Hematopoietic multipotent progenitor cell treated with erythropoietin and hydrocortisone succinate and interleukin-3 and kit ligand, for 17 days (in vitro differentiated cells): ENCODE results near the gene SLC17A7.

ENCODE experiments used
- DNase-seq: peaks from one replicate; pipeline ENCODE4 v3.0.0-alpha.2; 2015; ENCODE audit warnings: low spot score

Gene SLC17A7

DNA sequence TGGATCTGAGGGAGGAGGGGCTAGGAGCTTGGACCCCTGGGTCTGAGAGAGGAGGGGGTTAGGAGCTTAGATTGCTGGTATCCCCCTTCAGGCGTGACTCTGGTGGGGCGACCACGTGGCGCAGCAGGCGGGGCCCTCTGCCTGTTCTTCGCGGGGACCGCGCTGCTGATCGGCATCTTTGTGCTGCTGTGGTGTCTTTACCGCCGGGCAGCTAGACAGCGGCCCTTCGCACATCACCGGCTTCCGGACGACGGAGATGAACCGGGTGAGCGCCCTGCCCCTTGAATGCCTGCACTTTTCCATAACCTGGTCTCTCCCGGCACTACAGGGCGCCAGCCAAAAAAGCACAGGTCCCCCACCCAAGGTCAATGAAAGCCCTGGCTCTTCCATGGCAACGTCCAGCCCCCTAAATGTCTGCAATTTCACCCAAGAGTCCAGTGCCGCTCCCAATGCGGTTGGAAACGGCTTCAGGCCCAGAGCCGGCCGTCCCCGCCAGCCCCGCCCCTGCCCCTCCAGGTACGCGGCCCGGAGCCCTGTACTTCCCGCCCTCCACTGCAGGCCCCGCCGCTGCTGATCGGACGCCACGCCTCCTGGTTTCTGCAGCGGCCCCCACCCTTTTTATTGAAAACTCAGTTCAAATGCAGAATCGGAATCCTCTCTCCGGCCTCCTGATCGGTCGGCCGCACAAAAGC lies 13.3 kb downstream of the SLC17A7 start:
- DNase-seq: no peak

DNA sequence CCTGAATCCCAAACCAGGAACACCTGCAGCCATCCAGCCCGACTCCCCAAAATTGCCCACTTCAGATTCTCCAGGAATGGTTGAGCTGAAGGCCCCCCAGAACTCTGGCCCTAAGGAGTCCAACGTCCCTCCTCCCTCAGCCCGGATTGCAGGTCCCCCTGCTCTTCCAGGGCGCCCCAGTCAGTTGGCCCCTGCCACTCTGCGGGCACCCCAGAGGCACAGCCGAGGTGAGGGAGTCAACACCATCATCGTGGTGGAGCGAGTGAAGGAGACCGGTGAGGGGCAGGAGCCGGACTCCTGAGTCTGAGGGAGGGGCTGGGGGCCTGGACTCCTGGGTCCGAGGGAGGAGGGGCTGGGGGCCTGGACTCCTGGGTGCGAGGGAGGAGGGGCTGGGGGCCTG lies 14.0 kb downstream of the SLC17A7 start:
- DNase-seq: no peak

DNA sequence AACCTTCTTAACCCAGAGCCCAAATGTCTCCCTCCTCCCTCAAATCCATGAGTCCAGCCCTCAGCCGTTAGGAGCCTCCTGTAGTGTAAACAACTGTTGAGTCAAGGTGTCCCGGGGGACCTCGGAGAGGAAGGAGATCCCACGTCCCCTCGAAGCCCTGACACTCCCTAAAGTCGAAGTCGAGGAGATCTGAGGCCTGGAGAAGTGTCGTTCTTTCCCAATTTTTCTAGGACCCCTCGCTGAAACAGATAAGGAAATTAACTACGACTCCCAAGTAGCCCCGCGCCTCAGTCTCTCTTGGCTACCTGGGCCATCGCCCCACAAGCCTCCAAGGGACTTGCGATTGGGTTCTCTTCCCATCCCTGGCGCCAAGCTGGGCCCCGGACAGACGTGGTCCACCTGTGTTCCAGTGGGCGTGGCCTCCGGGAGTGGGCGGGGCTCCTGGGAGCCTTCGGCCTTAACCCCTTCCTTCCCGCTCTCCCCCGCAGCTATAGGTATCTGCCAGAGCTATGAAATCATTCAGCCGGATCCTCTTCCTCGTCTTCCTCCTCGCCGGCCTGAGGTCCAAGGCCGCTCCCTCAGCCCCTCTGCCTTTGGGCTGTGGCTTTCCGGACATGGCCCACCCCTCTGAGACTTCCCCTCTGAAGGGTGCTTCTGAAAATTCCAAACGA lies 15.3 kb downstream of the SLC17A7 start:
- no peak for DNase-seq

DNA sequence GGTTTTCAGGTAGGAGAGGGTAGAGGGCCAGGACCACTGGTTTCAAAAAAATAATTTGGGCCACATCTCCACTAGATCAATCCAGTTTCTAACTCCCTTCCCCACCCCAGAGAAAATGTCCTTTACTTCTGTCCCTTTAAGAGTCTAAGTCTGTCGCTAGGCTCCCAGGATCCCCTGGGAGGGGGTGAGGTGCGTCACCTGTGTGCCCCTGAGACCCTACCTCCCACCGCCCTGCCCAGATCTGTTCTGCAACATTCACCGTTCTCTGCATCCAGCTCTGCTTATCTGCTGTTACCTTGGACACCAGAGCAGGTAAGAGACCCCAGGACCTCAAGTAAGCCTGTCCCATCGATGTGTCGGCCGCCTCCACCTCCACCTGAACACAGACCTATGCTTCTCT lies 16.1 kb downstream of the SLC17A7 start, which contains the start of gene GFY:
GFY (plus strand) TSS at position 211 of the 400 bp plus-strand sequence. CDS start 1,043 bp downstream, outside the sequence.
- no peak for DNase-seq

DNA sequence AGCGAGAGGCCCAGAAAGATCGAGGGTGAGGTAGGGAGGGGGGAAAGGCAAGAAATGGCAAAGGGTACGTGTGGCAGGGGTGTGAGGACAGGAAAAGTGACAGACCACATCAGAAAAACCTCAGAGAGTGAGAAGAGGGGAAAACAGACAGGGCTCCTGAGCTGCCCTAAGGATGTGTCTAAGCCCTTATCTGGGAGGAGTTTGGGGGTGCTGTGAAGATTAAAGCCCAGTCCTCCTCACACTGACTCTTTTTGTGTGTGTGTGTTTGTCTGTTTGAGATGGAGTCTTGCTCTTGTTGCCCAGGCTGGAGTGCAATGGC lies 17.4 kb downstream of the SLC17A7 start:
- no peak for DNase-seq

DNA sequence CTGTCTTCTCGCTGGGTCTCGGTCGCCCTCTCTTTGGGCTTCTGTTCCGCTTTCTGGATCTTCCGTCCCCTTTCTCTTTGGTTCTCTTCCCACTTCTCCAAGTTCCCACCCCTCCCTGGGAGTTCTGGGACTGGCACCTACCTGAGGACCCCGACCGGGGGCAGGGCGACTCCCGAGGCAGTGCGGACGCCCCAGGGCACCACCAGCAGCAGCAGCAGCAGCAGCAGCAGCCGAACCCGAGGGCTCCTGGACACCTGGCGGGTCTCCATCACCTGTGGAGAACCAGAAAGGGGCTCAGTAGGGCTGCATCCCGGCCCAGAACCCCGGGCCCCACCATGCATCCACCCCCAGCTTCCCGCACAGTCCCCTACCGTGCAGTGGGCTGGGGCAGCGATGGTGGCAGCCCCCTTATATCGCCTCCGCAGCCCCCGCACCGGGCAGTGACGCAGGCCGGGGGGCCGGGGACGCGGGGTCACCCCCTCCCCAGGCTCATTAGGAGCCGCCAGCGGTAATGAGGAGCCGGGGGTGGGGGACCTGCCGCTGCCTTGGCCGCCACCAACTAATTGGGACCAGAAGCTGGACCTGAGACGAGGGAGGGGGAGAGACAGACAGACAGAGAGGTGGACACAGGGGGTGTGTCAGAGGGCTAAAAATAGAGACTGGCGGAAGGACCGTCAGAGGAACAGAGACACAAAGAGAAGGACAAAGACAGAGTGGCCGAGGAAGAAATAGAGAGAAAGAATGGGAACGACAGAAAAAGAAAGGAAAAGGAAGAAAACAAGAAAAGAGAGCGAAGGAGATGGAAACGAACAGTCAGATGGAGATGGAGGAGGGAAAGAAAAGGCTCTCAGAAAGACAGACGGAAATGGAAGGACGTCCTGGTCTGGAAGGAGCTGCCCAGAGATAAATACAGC lies 18.0 kb downstream of the SLC17A7 start, which contains the start of gene PTH2:
PTH2 (minus strand) TSS at position 371 of the 914 bp plus-strand sequence; CDS start at position 269, 102 bp downstream.
- DNase-seq: no peak

DNA sequence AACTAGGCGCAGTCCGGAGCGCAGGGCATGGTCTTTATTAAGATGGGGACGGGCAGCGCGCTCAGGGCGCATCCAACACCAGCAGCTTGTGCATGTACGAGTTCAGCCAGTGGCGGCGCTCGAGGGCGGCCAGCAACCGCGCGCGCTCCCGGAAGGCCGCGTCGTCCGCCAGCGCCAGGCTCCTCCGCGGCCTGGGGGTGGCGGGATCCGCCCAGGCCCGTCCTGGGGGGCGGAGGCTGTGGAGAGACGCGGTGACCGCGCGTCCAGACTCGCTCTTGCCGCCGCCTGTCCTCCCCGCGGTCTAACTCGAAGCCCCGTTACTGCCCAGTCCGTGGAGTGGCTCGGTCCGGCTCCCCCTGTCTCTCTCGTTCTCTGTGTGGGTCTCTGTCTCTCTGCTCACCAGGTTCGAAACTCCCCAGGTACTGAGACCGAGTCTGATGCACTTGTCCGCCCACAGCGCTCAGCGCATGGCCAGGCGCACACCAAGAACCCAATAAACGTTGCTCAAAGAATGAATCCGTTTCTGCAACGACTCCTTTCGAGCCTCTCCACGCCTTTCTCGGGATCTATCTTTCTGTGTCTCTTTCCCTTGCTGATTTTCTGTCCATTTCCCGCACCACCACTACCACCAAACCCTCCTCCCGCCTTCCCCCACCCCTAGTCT lies 18.8 kb downstream of the SLC17A7 start:
- no peak for DNase-seq

DNA sequence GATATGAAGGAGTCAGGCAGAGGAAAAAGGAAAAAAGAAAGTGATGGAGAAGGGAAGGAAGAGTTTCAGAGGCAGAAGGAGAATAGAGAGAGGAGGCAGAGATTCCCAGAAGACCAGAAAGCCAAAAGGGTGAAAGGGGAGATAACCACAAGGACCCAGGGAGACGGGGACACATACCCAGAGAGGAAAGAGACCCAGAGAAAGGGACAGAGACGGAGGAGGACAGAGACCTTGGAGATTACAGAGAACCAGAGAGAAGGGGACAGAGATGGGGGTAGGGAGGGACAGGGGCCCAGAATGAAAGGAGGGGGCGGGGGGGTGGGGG lies 19.5 kb downstream of the SLC17A7 start:
- no peak for DNase-seq

DNA sequence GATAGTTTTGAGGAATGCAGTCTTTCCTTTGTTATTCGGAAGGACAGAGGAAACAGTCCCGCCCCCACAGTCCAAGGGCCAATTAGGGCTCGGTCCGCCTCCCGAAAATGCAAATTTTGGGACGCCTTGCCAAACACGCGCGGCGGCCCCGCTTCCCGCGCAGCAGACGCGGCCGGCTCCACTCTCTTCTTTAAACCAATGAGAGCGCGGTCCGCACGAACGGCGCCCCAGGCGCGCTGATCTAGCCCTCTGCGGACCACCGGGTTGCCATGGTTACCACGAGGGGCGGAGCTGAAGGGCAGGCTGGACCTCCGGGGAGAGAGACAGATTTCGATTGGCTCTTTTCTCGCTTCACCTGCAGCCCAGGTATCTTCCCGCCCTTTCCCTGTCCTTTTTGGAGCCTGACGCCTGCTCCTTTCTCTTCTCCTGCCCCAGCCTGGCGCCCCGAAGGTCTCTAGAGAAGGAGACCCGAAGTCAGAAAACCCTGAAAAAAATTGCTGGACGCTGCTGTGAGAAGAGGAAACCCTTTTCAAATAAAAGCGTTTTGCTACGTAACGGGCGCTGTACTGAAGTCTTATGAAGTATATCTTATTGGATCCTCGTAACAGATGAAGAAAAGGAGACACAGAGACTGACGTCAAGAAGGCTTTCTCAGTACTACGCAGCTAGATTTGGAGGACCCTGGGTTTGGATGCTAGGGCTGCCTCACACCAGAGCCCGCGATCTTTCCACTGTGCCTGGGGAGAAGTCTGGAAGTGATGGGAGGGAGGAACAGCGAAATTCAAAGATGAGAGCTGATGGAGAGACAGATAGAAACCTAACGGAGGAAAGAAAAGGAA lies 20.1 kb downstream of the SLC17A7 start:
- DNase-seq: no peak

DNA sequence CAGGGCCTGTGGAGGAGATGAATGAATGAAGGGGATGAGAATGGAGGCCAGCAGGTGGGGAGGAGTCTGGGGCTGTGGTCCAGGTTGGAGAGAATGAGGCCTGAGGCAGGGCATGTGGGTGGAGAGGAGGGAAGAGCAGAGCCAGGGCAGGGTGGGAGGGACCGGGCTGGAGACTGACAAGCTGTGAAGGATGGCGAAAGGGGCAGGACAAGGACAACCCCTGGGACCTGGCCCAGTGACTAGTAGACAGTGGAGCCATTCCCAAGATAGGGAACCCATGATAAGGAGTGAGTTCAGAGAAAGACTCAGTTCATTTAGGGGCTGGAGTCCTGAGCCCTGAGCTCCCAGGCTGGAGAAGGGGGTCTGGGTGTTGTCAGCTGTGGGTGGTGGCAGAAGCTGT lies 21.1 kb downstream of the SLC17A7 start:
- DNase-seq: no peak

DNA sequence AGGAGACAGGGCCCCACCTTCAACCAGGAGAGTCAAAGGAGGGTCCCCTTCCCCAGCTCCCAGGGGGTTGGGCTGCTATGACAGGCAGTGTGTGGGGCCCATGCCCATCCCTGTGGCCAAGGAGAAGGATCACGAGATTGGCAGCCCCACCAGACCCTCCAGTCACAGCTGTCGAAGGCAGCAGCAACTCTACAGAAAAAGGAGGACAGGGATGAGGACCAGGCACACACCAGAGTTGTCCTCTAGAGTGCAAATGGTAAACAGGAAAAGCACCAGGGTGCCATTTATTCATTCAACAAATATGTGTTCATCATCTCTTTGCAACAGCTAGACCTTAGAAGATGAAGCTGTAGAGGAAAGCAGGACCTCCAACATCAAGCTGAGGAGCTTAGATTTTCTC lies 22.2 kb downstream of the SLC17A7 start:
- no peak for DNase-seq

DNA sequence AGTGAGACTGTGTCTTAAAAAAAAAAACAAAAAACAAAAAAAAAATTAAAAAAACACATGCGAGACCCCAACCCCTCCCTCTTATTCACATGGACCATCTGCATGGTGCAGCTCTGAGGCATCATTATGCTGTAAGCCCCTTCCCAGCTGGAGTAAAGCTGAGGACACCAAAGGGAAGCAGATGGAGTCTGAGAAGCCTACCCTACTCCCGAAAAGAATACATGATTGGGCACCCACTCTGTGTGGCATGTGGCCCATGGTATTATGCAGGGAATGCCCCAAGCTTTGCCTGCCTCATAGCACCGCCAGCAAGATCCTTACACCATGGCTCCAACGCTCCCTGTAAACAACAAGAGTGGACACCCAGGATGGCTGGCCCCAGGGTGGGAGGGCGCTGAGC lies 22.8 kb downstream of the SLC17A7 start:
- no peak for DNase-seq

DNA sequence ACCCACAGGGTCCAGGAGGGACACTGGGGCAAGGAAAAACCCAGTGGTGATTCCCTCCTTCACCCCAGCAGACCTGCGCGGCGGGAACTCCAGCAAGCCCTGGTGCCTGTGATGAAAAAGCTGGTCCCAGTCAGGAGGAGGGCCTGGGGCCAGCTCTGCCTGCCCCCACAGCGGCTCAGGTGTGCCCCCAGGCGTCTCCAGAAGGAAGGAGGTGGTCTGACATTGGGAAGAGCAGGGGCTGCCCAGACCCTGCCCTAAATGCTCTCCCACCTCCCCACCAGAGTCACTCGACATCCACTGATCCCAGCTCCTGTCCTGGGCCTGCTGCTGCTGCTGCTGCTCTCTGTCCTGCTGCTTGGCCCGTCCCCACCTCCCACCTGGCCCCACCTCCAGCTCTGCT lies 24.2 kb downstream of the SLC17A7 start:
- DNase-seq: no peak

DNA sequence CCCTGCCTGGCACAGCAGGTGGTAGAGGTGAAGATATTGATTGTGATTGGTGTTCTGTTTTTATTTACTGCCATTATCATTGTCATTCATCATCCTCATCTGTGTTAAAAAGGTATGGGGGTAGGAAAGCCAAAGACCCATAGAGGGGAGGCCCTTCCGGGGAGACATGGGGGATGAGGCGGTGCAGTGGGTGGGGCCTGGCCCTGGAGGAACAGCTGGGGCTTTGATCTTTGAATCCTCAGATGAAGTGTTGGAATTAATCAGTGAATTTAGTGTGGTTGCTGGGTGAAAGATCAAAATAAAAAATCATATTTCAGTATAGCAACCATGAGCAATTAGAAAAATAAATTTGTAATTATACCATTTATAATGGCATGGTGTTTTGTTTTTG lies 25.5 kb downstream of the SLC17A7 start:
- DNase-seq: no peak

DNA sequence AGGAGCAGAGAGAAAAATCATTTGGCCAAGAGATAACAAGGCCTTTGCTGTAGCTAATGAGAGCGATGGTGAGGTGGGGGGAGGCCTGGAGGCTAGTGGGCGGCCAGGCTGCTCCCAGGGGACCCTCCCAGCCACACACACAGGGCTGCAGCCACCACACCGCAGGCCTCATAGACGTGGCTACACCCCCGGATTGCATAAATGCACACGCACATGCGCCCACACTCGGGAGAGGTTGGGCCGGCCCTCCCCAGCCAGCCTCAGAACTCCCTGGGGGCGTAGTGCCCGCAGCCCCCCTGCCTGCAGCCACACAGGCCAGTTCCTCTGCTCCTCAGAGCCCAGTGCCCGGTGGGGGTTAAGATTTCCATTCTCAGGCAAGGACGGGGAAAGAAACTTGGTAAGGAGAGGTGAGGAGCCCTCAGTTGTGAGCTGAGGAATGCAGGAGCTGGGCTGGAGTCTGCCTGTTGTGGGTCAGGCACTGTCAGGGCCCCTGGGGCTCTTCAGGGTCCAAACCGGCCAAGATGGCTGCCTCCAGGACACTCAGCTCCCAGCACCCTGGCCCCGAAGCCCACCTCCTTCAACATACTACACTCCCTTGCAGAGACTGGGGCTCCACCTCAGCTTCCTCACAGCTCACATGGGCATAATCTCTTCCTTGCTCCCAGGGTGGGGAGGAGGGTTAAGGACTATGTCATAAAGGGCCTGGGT lies 26.1 kb downstream of the SLC17A7 start:
- DNase-seq: no peak

DNA sequence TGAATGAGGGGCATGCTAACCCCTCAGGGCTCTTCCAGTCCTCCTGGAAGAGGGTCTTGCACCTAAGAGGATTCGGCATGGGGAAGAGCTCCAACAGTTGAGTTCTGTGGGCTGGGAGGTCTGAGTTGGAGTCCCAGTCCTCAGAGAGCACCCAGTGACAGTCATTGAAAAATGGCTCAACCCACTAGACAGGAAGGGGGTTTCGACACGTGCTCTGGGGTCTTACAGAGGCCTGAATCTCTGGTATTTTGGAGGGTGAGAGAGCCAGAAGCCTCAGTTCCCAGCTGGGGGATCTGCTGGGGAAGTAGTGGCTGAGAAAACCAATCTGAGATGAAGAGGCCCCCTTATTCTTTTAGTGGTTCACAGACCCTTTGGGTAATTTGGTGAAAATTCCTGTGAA lies 27.1 kb downstream of the SLC17A7 start:
- no peak for DNase-seq

DNA sequence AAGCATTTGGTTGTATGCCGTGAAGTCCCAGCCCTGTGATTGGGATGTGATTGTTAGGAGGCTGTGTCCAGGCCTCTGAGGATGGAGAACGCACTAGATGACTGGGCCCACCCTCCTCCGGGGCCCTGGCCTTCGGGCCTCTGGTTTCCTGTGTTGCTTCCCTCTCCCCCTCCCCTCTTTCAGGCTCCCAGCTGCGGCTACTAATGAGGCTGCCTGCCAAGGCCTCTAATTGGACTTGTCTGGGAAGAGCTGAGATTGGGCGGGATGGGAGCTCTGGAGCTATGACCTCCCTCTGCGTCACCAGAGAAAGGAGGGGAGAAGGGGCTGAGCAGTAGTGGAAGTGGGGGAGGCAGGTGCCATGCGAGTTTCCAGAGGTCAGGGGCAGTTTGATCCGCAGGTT lies 28.0 kb downstream of the SLC17A7 start:
- no peak for DNase-seq

DNA sequence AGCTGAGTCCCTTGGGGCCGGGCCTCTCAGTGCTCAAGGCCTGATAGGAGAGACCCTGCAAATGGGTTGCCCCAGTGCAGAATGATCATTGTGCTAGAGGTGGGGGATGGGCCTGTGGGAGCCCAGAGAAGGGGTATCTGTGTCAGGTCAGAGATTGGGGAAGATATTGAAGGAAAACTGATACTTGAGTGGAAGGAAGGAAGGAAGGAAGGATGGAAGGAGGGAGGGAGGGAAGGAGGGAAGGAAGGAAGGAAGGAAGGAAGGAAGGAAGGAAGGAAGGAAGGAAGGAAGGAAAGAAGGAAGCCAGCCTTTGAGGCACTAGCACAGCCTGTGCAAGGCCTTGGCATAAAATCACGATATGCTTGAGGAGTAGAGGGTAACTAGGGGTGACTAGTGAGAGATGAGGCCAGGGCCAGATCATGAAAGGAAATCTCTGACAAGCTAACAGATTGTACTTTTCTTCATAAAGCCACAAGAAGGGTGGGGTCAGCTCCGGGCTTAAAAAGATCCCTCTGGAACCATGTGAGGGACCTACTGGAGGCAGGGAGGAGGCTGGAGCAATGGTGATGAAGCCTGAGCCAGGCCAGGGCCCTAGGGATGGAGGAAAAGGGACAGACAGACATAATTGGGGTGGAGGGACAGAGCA lies 29.5 kb downstream of the SLC17A7 start:
- DNase-seq: no peak

DNA sequence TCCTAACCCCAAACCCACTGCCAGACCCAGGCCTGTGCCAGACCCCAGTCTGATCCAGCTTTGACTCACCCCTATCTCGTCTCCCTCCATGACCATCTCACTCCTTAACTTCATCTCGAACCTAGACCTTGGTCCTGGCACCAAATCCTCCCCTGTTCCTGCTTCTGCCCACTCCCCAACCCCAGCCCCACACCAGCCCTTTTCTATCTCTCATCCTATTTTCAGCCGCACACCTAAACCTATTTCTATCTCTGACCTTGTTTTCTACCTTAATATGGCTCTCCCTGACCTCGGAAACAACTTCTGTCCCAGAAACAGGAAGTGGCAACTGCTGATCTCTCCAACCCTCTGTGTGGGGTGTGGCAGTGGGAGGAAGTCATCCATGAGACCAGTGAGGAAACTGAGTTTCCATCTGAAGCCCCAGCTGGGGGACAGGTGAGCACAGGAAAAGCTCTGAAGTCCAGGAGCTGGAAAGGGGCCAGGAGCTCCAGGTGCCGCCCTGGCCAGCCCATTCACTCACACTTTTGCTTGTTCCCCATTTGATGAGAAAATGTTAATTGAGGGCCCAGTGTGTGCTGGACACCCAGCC lies 31.8 kb downstream of the SLC17A7 start:
- DNase-seq: no peak
